Vagina (tissue), 2 donors: Measurements from ENCODE around the gene GPR171. TPM values are rescaled to one million over a fixed set of nuclear protein-coding genes. Genes with fewer than 3 reads are reported as not detected.

ENCODE experiments used
- DNase-seq, 2 donors: peaks; one replicate each; pipeline ENCODE4 v3.0.0-alpha.2; 2017; ENCODE audit errors: extremely low spot score in 2 of 2
- H3K27ac ChIP-seq: fragments of 200-600 bp; sonication (generic); one replicate; pipeline ENCODE4 v1.5.1; 2019
- H3K27me3 ChIP-seq: fragments of 200-600 bp; sonication (generic); one replicate; pipeline ENCODE4 v1.5.1; 2019
- H3K36me3 ChIP-seq, 2 donors: fragments of 200-600 bp; sonication (generic); one replicate each; pipeline ENCODE4 v1.5.1; 2017 to 2019
- H3K4me1 ChIP-seq: fragments of 200-600 bp; sonication (generic); one replicate; pipeline ENCODE4 v1.5.1; 2019
- H3K4me3 ChIP-seq, 2 donors: fragments of 200-600 bp; sonication (generic); 1 replicate in 1 of 2; 2 replicates in 1 of 2; pipeline ENCODE4 v1.5.1; 2016 to 2019
- H3K9me3 ChIP-seq: fragments of 200-600 bp; sonication (generic); one replicate; pipeline ENCODE4 v1.5.1; 2019
- CTCF ChIP-seq, 3 experiments: fragments of 450-650 bp in 2 of 3; fragments of 200-600 bp in 1 of 3; sonication (generic) in 1 of 3; IDR thresholded peaks; one replicate each; pipeline ENCODE4 v1.5.1; 2017 to 2019; ENCODE audit warnings: antibody characterized with exemption in 3 of 3, mild to moderate bottlenecking in 2 of 3, moderate library complexity in 2 of 3
- POLR2A ChIP-seq, 2 donors: fragments of 450-650 bp; IDR thresholded peaks; one replicate each; pipeline ENCODE4 v1.6.1; 2017; ENCODE audit warnings: antibody characterized with exemption in 2 of 2, mild to moderate bottlenecking in 2 of 2, moderate library complexity in 2 of 2
- POLR2AphosphoS5 ChIP-seq, 2 donors: sonication (generic); formaldehyde crosslinking; IDR thresholded peaks; one replicate each; pipeline ENCODE4 v1.9.0; 2017; ENCODE audit warnings: antibody characterized with exemption in 2 of 2, mild to moderate bottlenecking in 2 of 2, low read depth in 1 of 2; ENCODE audit not compliant: insufficient read depth in 1 of 2
- intact Hi-C: fragments of 100-400 bp; cut with DNase I; formaldehyde crosslinking; loops from one replicate; pipeline ENCODE4 v1.15.1; 2023
- total RNA-seq: library from RNA; depleted of rRNA; stranded (reverse); fragments of >200 nt; gene quantifications from one replicate; pipeline ENCODE4 v1.2.3, GENCODE V29; 2016

The GPR171 gene
- total RNA-seq, 1 donor from 2014 or later: 5.4 TPM

- DNase-seq: no peak
- Histone ChIP-seq H3K36me3 (no peaks in the 10 kb centered on the region), H3K27ac (no peak overlapping the region), H3K9me3 (no peaks in the 10 kb centered on the region), H3K27me3 (no peaks in the 10 kb centered on the region), H3K4me3 (no peak overlapping the region), H3K4me1 (no peaks in the 10 kb centered on the region)
- TF ChIP-seq CTCF (IDR thresholded peaks at IDR 0.05): no peak
- TF ChIP-seq POLR2AphosphoS5 (IDR thresholded peaks at IDR 0.05; ENCODE audit: insufficient read depth in 1 of 2, low read depth in 1 of 2): no peak
- TF ChIP-seq POLR2A (IDR thresholded peaks at IDR 0.05): no peak
- intact Hi-C loops: no loop called here
Observed at GRCh38 chr3:151200586-151200985, 2.4 kb downstream of the GPR171 start.

DNA sequence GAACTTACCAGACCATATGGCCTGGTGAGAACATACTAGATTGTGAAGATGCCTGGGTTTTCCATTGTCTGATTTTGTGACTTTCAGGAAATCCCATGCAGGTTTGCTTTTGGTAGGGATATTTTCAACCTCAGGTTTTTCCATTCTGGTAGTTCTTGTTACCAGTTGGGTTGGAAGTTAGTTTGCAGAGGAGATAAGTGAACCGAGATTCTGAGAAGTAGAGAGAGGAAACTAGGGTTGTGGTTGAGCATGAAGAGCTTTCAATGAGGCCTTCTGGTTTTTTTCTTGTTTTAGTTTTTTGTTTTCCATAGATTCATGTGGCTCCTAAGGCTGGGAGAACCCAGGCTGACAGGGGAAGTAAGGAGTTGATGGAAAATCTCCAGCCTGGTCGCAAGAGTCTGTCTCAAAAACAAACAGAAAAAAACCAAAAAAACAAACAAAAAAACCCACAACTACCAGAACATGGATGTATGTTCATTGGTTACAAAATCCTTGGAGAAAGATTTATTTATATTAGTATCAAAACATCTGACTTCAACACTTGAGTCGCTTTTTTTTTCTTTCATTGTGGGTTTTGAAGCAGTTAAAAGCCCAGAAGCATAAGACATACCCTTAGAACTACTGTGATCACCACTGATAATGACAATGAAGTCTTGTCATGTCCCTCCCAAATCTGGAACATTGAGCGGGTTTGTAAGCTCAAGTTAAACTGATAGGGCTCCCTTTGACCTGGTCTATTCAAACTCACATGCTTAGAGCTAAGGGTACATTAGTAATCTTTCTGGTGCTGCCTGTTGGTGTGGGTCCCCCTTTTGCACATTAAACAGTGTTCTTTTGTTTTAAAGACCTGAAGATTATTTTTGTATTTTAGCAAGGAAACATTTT lies 3.2 kb downstream of the GPR171 start:
- Histone ChIP-seq H3K36me3 (no peaks in the 10 kb centered on the region), H3K27ac (no peak overlapping the region), H3K9me3 (no peaks in the 10 kb centered on the region), H3K4me1 (no peaks in the 10 kb centered on the region), H3K4me3 (no peak overlapping the region), H3K27me3 (no peaks in the 10 kb centered on the region)
- intact Hi-C loops: no loop called here
- no peak for DNase-seq
- TF ChIP-seq CTCF (IDR thresholded peaks at IDR 0.05) (no peak), POLR2AphosphoS5 (IDR thresholded peaks at IDR 0.05; ENCODE audit: insufficient read depth in 1 of 2, low read depth in 1 of 2) (no peak), POLR2A (IDR thresholded peaks at IDR 0.05) (no peak)

- H3K27ac ChIP-seq: no peak overlapping the region
- TF ChIP-seq CTCF (IDR thresholded peaks at IDR 0.05): no peak
- TF ChIP-seq POLR2AphosphoS5 (IDR thresholded peaks at IDR 0.05; ENCODE audit: insufficient read depth in 1 of 2, low read depth in 1 of 2): no peak
- no peak for TF ChIP-seq POLR2A (IDR thresholded peaks at IDR 0.05)
- no peak overlapping the region for H3K4me3 ChIP-seq
- no peaks in the 10 kb centered on the region for H3K27me3 ChIP-seq
- H3K9me3 ChIP-seq: no peaks in the 10 kb centered on the region
- no peak for DNase-seq
- intact Hi-C loops: no loop called here
- no peaks in the 10 kb centered on the region for H3K36me3 ChIP-seq
- H3K4me1 ChIP-seq: no peaks in the 10 kb centered on the region
Observed at GRCh38 chr3:151198849-151199248, 4.2 kb downstream of the GPR171 start.

DNA sequence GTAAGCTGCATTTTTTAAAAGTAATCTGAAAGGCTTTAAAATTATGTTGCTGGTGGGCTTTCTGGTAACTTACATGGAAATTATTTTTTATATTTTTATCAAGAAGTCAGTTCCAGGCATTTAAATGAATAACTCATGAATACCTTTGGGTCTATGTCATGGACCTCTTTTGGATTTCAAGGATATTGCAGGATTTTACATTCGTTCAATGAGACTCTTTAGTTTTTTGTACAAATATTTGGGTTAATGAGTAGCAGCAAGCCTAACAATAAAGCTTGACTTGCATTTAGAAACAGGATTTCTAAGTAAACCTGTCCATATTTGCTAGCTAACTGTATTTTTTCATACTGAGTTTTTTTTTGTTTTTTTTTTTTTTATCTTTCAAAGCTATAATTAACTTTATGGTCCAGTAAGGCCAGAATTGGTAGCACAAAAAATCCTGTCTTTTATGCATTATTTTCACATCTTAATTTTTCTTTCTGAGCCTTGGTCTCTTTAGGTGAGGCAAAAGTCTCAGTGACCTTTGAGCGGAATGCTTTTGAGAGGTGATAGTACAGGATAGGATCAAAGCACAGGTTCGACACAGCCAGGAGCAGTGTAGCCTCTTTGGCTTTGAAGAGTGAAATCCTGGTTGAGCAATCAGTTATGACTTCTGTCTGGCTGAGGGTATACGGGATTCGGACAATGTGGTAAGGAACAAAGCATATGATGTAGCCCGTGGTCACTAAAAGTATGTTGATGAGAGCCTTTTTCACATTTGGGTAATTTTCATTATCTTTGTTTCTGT lies 4.8 kb downstream of the GPR171 start:
- DNase-seq: no peak

DNA sequence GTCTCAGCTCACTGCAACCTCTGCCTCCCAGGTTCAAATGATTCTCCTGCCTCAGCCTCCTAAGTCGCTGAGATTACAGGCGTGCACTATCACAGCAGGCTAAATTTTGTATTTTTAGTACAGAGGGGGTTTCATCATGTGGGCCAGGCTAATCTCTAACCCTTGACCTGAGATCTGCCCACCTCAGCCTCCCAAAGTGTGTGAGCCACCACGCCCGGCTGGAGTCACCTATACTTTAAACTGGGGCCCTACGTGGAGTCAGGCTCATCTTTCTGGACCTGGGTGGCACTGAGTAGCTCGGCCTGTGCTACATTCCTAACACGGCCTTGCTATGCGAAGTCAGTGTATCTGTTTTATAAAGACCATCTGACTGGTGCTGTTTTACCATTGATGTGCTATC lies 5.8 kb downstream of the GPR171 start:
- Histone ChIP-seq H3K4me1 (no peaks in the 10 kb centered on the region), H3K27ac (no peak overlapping the region), H3K27me3 (no peaks in the 10 kb centered on the region), H3K9me3 (no peaks in the 10 kb centered on the region), H3K36me3 (no peaks in the 10 kb centered on the region), H3K4me3 (no peak overlapping the region)
- TF ChIP-seq CTCF (IDR thresholded peaks at IDR 0.05) (no peak), POLR2AphosphoS5 (IDR thresholded peaks at IDR 0.05; ENCODE audit: insufficient read depth in 1 of 2, low read depth in 1 of 2) (no peak)
- no peak for DNase-seq
- intact Hi-C loops: no loop called here

More for the DNA sequence above, 4.8 kb downstream of the GPR171 start:
- H3K36me3 ChIP-seq: no peaks in the 10 kb centered on the region
- H3K9me3 ChIP-seq: no peaks in the 10 kb centered on the region
- H3K4me1 ChIP-seq: no peaks in the 10 kb centered on the region
- intact Hi-C loops: no loop called here
- H3K27ac ChIP-seq: no peak overlapping the region
- H3K4me3 ChIP-seq: no peak overlapping the region
- H3K27me3 ChIP-seq: no peaks in the 10 kb centered on the region
- TF ChIP-seq POLR2A (IDR thresholded peaks at IDR 0.05): no peak
